Fibroblast of skin of right biceps (primary cell): ENCODE data around the gene SDR42E2.
"Not testable (repeated sequence)": the region's sequence is repeated elsewhere in the genome, so short reads cannot be mapped to it uniquely, and the experiment has no call there.

Experiments
- DNase-seq: peaks from one replicate; pipeline ENCODE4 v3.0.0-alpha.2; 2013

Gene SDR42E2

DNA sequence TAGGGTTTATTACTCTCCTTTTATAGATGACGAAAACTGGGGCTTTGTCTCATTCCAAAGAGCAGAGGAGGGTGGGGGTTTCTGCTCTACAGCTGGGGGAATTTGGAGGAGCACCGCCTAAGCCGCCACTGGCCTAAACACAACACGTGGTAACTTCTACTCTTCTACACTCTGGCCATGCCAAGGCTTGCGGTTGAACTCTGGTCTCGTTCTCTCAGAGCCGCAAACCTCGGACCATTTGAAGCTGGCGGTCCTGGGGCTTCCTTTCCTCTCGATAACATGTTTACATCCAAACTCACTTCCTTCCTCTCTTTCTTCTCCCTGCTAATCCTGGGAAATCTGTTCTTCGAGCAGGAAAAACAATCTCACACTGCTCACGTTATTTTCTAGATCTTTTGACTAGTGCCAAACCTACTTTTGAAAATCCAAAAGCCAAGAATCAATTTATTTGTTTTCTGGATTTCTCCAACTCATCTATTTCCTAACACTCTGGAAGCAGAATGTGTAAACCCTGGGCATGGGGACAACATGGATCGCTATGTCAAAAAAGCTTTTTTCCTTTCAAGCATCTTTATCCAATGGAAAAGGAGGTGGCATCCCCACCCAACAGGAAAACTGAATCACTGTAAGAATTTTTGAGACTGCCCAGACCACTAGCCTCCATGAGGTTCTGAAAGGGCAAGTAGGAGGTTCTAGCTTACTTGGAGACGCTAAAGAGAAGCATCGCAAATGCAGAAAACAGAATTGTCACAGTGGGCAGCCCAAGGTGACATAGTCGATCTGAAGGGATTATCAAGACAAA lies 30.2 kb downstream of the SDR42E2 start:
- DNase-seq: peak; percentile 86

DNA sequence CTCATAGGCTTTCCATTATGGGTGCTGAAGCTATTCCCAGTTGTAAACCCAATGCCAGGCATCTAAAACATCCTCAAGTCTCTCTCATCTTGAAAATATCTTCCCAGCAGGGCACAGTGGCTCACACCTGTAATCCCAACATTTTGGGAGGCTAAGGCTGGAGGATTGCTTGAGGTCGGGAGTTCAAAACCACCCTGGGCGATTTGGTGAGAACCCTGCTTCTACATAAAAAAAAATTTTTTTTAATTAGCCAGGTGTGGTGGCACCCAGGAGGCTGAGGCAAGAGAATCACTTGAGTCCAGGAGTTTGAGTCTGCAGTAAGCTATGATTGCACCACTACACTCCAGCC lies 30.7 kb downstream of the SDR42E2 start:
- no peak for DNase-seq

DNA sequence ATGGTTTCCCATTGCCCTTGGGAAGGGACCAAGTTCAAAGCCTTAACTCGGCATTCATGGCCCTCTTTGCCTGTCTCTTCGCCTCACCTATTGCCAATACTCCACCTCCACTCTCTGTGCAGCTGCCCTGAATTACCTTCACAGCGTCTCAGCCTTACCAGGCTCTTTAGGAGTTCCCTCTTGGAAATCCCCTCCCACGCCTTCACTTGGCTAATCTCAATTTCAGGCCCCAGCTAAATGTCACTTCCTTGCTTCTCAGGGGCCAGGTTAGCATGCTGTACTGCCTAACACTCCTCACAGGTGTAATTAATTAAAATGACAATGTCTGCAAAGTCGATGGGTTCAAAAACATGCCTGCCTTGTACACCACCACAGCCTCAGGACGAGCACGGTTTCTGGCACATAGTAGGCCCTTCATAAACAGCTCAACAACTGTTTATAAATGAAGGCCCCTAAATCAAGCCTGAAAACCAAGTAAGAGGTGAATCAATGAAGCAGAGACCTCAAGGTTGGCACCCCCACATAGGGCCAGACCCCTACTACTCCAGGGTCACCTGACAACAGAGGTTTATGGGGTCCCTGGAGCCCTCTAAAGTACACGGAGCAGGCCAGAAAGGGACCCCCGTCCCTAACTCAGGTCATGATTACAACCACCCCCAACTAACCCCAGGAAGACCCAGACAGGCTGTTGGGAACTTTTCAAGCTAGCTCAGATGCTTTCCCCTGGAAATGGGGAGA lies 32.6 kb downstream of the SDR42E2 start:
- DNase-seq: no peak

DNA sequence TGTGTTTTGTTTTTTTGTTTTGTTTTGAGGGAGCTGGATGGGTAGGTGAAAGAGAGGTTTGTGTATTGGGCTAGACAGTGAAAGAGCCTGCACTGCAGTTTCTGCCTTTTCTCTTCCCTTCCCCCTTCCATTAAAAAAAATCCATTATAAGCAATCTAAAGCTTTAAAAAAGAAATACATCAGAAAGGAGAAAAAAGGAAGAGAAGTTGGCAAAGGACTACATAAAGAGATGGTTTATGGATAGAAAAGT lies 33.1 kb downstream of the SDR42E2 start:
- DNase-seq: no peak

DNA sequence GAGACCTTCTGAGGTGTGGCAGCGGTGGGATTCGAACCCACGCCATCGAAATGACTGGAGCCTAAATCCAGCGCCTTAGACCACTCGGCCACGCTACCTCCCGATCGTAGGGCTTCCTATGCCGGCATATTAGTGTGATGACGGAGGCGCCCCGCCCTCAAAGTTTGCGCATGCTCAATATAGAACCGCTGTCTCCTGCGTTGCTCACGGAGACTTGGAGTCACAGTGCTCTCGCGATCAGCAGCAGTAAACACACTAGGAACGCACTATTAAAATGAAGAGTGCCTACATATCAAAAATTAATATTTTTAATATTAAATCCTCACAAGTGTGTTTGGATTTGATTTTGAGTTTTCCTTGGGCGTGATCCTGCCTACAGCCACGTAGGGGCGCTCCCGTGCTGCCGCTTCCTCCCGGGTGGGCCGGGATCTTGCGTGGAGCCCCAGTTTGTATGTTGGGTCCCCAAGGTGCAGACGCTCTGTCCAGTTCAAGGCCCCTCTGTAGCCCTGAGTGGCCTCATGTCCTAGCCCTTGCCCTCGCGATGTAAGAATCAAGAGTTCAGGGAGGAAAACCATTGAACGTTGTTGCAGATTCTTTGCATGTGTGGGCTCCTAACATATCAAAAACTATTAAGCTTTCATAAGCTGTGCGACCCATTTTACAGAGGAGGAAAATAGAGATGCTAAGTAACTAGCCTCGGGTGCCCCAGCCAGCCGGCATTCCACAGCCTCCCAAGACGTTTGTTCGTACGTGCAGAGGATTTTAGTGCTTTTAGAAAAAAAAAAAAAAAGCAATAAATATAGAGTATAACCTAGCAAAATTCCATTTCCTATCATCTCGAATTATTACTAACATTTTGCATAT lies 33.6 kb downstream of the SDR42E2 start:
- peak; percentile 87 for DNase-seq

DNA sequence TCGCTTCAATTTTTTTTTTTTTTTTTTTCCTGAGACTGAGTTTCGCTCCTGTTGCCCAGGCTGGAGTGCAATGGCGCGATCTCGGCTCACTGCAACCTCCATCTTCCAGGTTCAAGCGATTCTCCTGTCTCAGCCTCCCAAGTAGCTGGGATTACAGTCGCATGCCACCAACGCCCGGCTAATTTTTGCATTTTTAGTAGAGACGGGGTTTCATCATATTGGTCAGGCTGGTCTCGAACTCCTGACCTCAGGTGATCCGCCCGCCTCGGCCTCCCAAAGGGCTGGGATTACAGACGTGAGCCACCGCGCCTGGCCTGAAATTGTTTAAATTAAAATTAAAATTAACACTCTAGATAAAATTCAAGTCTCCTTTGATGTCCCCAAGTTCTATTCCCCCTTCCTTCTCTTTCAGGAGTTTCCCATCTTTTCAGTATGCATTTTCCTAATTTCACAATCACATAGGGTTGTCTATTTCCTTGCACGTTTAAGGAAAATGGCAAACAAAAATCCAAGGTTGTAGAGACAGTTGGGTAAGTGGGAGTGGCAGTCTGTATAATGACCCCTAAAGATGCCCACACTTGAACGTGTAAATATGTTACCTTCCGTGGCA lies 34.4 kb downstream of the SDR42E2 start:
- not testable (repeated sequence) for DNase-seq

DNA sequence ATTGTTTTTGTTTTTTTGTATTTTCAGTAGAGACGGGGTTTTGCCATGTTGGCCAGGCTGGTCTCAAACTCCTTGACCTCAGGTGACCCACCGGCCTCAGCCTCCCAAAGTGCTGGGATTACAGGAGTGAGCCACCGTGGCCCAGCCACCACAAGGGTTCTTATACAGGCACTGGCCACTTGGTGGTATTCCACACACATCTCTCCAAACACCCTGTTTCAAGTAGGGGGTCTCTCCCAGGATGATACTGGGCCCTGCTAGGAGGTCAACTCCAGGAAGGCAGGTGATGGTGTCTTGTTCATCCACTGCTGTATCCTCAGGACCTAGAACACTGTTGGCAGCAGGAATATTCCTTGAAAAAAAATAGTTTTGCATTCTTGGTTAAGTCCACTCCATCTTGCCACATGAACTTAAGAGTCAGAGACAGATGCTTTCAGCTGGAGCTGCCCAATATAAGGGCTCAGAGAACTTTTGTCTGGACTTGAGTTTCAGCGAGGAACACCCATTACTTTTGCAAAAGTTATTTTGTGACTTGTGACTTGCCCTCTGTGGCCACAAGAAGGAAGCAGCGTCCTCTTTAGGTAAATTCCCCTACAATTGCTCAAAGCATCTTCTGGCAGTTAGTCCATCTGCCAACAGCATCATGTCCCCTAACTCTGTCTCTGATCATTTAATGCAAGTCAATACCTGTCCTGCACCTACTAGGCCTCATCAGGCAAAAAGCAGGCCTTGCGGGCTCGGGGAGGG lies 36.4 kb downstream of the SDR42E2 start:
- peak; percentile 20 for DNase-seq

DNA sequence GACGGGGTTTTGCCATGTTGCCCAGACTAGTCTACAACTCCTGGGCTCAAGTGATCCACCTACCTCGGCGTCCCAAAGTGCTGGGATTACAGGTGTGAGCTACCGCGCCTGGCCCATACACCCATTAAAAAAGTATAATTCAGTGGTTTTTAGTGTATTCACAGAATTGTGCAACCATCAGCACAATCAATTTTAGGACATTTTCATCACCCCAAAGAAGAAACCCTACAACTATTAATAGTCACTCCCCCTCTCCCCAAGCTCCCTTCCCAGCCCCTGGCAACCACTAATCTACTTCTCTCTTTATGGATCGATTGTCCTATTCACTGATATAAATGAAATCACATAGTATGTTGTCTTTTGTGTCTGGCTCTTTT lies 39.9 kb downstream of the SDR42E2 start:
- DNase-seq: no peak

DNA sequence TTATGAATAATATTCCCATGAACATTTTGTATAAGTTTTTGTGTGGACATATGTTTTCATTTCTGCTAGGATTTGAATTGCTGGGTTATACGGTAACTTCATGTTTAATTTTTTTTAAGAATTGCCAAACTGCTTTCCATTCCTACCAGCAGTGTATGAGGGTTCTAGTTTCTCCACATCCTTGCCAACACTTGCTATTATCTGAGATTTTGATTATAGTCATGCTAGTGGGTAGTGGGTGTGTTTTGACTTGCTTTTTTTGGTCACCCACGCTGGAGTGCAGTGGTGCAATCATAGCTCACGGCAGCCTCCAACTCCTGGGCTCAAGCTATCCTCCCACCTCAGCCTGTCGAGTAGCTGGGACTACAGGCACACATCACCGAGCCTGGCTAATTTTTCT lies 40.8 kb downstream of the SDR42E2 start:
- no peak for DNase-seq

DNA sequence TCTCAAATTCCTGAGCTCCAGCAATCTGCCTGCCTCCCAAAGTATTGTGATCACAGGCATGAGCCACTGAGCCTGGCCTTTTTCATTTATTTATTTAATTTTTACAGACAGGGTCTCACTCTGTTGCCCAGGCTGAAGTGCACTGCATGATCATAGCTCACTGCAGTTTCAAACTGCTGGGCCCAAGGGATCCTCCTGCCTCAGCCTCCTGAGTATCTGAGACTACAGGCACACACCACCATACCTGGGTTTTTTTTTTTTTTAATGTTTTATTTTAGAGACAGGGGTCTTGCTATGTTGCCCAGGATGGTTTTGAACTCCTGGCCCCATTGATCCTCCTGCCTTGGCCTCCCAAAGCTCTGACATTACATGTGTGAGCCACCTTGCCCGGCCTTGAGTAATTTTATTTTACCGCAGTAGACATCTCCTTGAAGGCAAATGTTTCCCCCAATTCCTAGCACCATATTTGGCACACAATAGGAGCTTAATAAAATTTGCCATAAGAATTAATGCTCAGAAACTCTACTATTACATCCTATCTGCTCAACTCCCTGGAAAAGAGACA lies 41.9 kb downstream of the SDR42E2 start:
- no peak for DNase-seq

DNA sequence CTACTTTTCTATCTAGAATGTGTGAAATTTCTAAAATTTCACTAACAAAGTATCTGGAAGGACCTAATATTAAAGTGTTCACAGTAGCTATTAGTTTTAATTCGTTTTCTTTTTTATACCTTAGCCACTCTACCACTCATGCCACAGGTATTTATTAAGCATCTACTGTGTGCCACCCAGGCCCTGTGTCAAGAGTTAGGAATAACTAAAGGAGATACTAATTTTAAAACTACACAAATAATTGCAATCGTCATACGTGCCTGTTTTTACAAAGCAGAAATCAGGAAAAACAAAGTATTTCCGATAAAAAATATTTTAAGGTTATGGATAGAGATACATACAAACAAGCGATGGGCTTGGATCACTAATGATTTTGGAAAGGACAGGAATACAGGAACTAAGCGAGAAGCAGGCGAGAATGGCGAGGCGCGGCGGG lies 43.3 kb downstream of the SDR42E2 start:
- DNase-seq: no peak

DNA sequence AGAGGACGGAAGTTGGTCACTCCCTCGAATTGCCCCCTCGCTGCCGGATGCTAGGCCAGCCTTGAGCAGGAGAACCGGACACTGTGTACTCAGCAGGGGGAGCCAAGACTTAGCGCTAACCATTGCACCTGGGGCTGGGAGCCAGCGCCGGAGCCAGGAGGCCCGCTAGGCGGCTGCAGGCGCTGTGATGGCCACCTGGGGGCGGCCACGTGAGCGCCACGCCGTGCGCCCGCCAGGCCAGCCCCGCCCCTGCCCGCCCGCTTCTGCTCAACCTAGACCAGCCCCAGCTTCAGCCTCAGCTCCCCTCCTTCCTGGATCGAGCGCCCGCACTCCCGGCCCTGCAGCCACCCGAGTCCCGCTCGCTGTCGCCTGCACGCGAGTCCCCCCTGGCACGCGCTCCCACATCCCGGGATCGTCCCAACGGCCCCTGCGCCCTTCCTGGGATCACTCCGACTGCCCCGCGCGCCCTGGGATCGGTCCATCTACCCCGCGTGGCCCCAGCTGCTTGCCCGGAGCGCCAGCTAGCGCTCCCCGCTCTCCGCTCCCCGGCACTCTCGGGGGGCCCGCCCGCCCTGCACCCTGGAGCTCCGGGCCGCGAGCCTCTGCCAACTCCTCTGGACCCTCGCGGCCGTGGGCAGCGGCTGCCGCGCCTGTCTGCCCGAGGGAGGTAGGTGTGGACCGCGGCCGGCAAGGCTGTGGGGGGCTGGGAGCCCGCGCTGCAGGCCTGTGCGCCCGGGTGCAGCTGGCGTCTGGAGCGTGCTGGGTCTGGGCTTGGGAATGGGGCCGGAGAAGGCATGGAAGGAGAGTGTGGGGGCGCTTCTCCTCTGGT lies 43.9 kb downstream of the SDR42E2 start, which contains the start of gene EEF2K:
EEF2K (plus strand) TSS at position 266 of the 829 bp plus-strand sequence. CDS start 19,452 bp downstream, outside the sequence.
- DNase-seq: peak; percentile 93

DNA sequence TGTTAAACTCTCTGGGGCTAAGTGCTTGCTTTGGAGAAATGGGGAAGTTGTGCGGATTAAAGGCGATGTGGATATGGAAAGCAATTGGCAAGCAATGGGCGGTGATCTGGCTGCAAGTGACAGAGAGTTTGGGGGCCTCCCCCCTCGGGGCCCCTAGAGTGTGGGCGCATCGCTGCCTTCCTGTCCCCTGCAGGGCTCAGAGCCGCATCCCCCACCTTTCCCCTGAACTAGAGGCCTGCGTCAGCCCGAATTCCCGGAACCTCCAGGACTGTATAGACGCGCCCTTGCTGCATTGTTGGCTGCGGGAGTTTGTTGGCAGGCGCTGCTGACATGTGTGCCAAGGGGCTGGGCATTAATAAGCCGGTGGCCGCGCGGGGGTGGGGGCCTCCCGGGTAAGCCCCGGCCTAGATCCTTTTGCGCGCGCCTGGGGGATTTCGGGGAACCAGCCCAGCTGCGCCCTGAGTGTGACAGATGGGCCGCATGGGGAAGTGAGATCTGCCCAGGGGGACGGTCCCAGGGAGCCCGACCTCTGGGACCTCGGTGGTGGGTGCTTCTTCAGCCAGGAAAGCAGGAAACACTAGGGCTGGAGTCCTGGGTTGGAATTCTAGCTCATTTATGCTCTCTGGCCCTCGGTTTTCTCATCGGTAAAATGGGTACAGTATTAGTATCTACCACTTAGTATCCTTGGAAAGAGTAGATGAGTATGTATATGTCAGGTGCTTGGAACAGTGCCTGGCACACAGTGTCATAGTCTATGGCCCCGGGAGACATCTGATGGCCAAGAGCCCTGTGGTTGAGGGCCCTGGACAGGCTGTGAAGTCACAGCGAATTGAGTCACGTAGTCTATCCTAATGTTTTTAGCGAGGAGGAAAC lies 44.8 kb downstream of the SDR42E2 start:
- DNase-seq: peak; percentile 74

DNA sequence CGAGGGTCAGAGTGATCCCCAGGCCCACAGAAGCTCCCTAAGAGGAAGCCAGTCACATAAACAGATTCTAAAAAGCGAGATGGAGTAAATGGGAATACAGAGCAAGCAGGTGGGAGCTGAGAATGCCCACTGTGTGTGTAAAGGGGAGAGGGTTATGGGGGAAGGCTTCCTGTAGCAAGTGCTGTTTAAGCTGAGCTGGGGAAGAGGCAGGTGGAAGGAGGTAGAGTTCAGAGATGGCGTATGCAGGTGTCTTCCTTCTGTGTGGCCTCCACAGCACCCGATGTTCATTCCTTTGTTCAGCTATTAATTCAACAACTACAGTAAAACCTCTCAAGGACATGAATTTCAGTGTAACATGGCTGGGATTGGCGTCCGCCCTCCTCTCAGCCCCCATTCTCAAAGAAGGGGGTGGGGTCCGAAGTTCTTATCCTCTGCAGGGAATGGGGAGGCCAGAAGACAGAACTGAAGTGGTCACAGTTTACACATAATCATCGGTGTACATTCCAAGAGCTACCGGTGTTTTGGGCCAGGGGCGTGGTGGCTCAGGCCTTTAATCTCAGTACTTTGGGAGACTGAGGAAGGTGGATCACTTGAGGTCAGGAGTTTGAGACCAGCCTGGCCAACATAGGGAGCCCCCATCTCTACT lies 45.5 kb downstream of the SDR42E2 start:
- no peak for DNase-seq

DNA sequence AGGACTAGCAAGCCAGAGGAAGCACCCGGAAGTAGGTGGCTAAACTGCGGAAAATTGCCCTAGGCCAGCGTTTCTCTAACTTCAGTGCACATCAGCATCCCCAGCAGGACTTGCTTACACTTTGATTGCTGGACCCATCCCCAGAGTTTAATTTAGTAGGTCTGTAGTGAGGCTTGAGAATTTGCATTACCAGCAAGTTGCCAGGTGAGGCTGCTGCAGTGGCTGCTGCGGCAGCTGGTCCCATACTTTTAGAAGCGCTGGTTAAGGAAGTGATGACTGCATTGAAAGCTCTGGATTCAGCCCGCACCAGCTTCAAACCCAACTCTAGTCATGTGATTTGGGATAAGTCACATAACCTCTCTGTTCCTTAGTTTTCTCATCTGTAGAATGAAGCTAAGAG lies 48.0 kb downstream of the SDR42E2 start:
- no peak for DNase-seq

DNA sequence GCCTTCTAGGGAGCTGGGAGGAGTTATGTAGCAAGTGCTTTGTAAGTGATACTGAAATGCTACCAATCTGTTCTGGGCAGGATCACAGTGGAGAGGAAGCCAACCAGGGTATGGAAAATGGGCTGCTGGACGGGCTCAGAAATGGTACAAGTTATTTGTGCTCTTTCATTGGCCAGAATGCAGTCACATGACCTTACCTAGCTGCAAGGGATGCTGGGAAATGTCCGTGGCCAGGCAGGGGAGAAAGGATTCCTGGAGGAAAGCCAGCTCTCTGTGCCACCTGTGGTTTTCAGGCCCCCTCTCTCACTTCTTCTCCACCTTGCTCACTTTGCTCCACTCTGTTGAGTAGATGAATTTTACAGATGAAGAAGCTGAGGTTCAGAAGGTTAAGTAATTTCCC lies 48.5 kb downstream of the SDR42E2 start:
- no peak for DNase-seq

DNA sequence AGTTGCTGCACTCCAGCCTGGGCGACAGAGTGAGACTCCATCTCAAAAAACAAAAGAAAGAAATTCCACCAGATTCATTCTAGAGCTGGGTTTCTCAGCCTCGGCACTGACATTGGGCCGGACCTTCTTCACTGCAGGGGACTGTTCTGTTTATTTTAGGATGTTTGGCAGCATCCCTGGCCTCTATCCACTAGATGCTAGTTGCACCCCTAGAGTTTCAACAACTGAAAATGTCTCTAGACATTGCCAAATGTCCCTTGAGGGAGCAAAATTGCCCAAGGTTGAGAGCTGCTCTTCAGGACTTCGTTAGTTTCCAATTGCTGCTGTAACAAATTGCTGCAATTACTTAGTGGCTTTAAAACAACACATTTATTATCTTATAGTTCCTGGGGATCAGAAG lies 50.9 kb downstream of the SDR42E2 start:
- no peak for DNase-seq

DNA sequence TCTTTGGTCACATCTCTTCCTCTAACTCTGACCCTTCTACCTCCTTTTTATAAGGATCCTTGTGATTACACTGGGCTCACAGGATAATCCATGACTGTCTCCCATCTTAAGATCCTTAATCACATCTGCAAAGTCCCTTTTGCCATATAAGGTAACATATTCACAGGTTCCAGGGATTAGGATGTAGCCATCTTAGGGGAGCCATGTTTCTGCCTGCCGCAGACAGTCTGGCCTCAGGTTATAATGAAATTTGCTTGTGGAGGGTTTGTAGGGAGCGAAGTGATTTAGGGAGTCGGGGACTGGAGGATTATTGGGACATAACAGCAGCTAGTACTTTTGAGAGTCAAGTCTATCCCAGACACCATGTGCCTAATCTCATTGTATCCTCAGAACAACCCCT lies 51.5 kb downstream of the SDR42E2 start:
- DNase-seq: no peak

DNA sequence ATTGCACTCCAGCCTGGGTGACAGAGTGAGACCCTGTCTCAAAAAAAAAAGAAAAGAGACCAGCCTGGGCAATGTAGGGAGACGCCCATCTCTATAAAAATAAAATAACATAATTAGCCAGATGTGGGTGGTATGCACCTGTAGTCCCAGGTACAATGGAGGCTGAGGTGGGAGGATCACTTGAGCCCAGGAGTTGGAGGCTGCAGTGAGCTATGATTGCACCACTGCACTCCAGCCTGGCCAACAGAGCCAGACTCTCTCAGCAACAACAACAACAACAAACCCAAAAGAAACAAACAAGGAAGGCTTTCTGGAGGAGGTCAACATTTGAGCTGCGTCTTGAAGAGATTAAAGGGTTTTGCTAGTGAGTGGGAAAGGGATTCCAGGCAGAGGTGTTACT lies 52.1 kb downstream of the SDR42E2 start:
- no peak for DNase-seq

DNA sequence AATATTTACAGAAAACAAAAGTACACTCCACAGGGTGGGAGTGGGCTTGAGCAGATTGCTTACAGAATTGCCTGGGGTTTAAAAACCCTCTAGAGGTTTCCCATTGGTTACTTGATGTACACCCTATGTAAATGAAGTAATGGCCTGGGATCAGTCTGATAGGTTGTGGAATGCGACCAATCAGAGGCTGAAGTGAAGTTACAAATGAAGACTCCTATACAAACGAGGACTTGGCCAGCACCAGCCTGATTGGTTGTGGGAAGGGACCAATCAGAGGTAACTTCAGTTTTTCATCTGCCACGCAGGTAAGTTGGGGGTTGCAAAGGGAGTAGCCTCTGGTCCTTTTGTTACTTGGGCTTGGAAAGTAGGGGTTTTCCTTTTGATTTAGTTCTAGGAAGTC lies 52.6 kb downstream of the SDR42E2 start:
- no peak for DNase-seq
